ENCODE measurements around the gene CLCN2.

The CLCN2 gene

DNA sequence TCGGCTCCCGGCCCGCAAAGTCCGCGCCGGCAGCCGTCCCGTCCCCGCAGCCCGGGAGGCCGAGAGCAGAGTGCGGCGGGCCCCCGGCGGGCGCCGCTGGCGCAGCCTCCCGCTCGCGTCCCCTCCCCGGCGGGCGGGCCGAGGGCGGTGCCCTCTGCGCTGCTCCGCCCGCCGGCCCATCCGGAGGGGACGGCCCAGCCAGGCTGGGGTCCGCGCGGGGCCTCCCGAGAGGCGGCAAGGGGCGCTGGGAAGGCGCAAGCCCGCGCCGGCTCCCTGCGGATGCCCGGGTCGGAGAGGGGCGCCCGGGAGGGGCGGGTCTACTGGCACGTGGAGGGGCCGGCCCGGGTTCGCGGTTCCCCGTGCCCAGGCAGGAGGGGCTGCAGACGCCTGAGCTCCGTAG, at the start of gene CLCN2, which contains the start of gene POLR2H:
TSS of gene CLCN2 (minus strand) at position 74 of the 400 bp plus-strand sequence. CDS start 126 bp downstream, outside the sequence.
TSS of gene POLR2H (plus strand) at position 179 of the 400 bp plus-strand sequence. CDS start 1,783 bp downstream, outside the sequence.
- Mint-ChIP-seq H3K36me3 (ENCODE audit: low read depth) (peaks cover 27% of the 10 kb centered on the region), H3K27me3 (no peaks in the 10 kb centered on the region)

GRCh38 chr3:184409946-184410500, 48.6 kb upstream of the CLCN2 start:
- no peaks in the 10 kb centered on the region for H3K36me3 Mint-ChIP-seq (ENCODE audit: low read depth)

More for the DNA sequence above, at the start of gene CLCN2, which contains the start of gene POLR2H:
- Mint-ChIP-seq H3K4me1 (ENCODE audit: low read depth) (peaks cover 39% of the 10 kb centered on the region), H3K27ac (peak within 1 kb of the TSS; percentile 95), H3K9me3 (no peaks in the 10 kb centered on the region), H3K4me3 (peak within 1 kb of the TSS; percentile 99)

GRCh38 chr3:184409331-184409926, 48.0 kb upstream of the CLCN2 start:
- Mint-ChIP-seq H3K4me3 (no peak overlapping the region), H3K27ac (no peak overlapping the region), H3K27me3 (no peaks in the 10 kb centered on the region), H3K4me1 (ENCODE audit: low read depth) (no peaks in the 10 kb centered on the region), H3K36me3 (ENCODE audit: low read depth) (no peaks in the 10 kb centered on the region), H3K9me3 (no peaks in the 10 kb centered on the region)

More at GRCh38 chr3:184409946-184410500, 48.6 kb upstream of the CLCN2 start:
- Mint-ChIP-seq H3K4me3 (no peak overlapping the region), H3K4me1 (ENCODE audit: low read depth) (no peaks in the 10 kb centered on the region), H3K9me3 (no peaks in the 10 kb centered on the region), H3K27ac (no peak overlapping the region), H3K27me3 (no peaks in the 10 kb centered on the region)

GRCh38 chr3:184405075-184406030, 43.9 kb upstream of the CLCN2 start:
- H3K36me3 Mint-ChIP-seq (ENCODE audit: low read depth) = no peaks in the 10 kb centered on the region
- no peak overlapping the region for H3K4me3 Mint-ChIP-seq
- no peak overlapping the region for H3K27ac Mint-ChIP-seq
- H3K4me1 Mint-ChIP-seq (ENCODE audit: low read depth) = no peaks in the 10 kb centered on the region
- H3K9me3 Mint-ChIP-seq = no peaks in the 10 kb centered on the region
- H3K27me3 Mint-ChIP-seq = peaks cover 13% of the 10 kb centered on the region

DNA sequence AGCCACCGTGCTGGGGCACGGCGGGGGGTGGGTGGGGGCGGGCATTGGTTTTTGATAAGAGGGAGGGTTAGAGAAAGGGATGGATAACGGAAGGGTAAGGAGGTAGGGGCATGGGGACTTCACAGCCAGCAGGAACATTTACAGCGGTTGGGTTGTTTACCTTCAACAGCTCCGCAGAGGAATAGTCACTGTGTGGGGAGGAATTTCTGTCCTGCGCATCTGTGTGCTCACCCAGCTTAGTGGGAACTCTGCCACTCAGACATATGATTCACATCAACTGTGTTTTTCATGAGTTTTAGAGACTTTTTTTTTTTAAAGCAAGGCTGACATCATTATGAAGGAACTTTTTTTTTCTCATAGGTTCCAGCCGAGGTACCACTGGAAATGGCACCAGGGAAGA, 38.0 kb upstream of the CLCN2 start:
- Mint-ChIP-seq H3K27me3 (peaks cover 18% of the 10 kb centered on the region), H3K27ac (no peak overlapping the region), H3K4me3 (no peak overlapping the region)

GRCh38 chr3:184395320-184395660, 33.9 kb upstream of the CLCN2 start:
- no peak overlapping the region for H3K4me3 Mint-ChIP-seq
- peaks cover 17% of the 10 kb centered on the region for H3K27me3 Mint-ChIP-seq
- H3K27ac Mint-ChIP-seq = no peak overlapping the region
- H3K36me3 Mint-ChIP-seq (ENCODE audit: low read depth) = no peaks in the 10 kb centered on the region
- no peaks in the 10 kb centered on the region for H3K4me1 Mint-ChIP-seq (ENCODE audit: low read depth)
- H3K9me3 Mint-ChIP-seq = no peaks in the 10 kb centered on the region

More for the DNA sequence above, 38.0 kb upstream of the CLCN2 start:
- H3K36me3 Mint-ChIP-seq (ENCODE audit: low read depth) = no peaks in the 10 kb centered on the region
- H3K4me1 Mint-ChIP-seq (ENCODE audit: low read depth) = no peaks in the 10 kb centered on the region
- H3K9me3 Mint-ChIP-seq = no peaks in the 10 kb centered on the region

- no peaks in the 10 kb centered on the region for H3K9me3 Mint-ChIP-seq
- H3K4me1 Mint-ChIP-seq (ENCODE audit: low read depth) = no peaks in the 10 kb centered on the region
- peaks cover 21% of the 10 kb centered on the region for H3K27me3 Mint-ChIP-seq
- H3K27ac Mint-ChIP-seq = no peak overlapping the region
- H3K4me3 Mint-ChIP-seq = no peak overlapping the region
- H3K36me3 Mint-ChIP-seq (ENCODE audit: low read depth) = no peaks in the 10 kb centered on the region
These were observed 29.9 kb upstream of the CLCN2 start for GRCh38 chr3:184391266-184391665.

GRCh38 chr3:184389935-184390528, 28.6 kb upstream of the CLCN2 start:
- Mint-ChIP-seq H3K9me3 (no peaks in the 10 kb centered on the region), H3K36me3 (ENCODE audit: low read depth) (no peaks in the 10 kb centered on the region), H3K27me3 (peaks cover 25% of the 10 kb centered on the region), H3K4me1 (ENCODE audit: low read depth) (no peaks in the 10 kb centered on the region), H3K27ac (no peak overlapping the region), H3K4me3 (no peak overlapping the region)

DNA sequence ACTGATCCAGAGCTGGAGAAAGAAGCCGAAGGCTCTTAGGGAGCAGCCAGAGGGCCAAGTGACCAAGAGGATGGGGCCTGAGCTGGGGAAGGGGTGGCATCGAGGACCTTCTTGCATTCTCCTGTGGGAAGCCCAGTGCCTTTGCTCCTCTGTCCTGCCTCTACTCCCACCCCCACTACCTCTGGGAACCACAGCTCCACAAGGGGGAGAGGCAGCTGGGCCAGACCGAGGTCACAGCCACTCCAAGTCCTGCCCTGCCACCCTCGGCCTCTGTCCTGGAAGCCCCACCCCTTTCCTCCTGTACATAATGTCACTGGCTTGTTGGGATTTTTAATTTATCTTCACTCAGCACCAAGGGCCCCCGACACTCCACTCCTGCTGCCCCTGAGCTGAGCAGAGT, 28.0 kb upstream of the CLCN2 start:
- Mint-ChIP-seq H3K27me3 (peaks cover 25% of the 10 kb centered on the region), H3K4me3 (no peak overlapping the region), H3K36me3 (ENCODE audit: low read depth) (no peaks in the 10 kb centered on the region), H3K9me3 (no peaks in the 10 kb centered on the region), H3K27ac (no peak overlapping the region), H3K4me1 (ENCODE audit: low read depth) (no peaks in the 10 kb centered on the region)

DNA sequence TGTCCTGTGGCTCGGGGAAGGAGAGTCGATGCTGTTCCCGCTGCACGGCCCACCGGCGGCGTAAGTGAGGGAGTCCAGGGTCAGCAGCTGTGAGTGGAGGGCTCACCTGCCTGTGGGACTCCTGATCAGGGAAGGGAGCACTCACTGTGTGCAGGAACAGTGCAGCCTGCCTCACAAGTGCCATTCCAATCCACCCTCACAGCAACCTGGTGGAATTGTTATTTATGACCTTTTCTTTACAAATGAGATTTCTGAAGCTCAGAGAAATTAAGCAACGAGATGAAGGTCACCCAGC, 27.5 kb upstream of the CLCN2 start:
- Mint-ChIP-seq H3K9me3 (no peaks in the 10 kb centered on the region), H3K4me3 (no peak overlapping the region)

DNA sequence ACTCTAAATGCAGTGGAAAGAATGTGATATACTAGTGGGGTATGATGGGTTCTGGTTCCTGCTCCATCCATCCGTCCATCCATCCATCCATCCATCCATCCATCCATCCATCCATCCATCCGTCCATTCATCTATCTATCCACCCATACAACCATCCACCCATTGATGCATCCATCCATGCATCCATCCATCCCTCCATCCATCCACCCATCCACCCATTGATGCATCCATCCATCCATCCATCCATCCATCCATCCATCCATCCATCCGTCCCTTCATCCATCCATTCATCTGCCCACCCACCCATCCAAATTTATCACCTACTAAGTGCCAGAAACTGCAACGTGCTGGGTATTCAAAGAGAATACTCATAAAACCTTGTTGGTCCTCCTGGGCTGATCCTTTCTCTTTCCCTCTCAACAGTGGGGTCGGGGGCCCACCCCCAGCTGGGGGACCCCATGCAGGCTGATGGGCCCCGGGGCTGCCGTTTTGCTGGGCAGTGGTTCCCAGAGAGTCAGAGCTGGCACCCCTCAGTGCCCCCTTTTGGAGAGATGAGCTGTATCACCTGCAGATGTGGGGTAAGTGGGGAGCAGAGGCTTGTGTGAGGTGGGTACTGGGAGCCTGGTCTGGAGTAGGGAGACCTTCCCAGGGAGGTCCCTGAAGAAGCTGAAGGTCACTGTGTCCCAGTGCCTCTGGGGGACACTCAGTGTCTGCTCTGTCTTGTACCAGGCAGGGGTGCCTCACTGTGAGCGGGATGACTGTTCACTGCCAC, 26.9 kb upstream of the CLCN2 start:
- H3K27me3 Mint-ChIP-seq = peaks cover 32% of the 10 kb centered on the region
- peak overlapping the region; percentile 40 for H3K27ac Mint-ChIP-seq
- no peak overlapping the region for H3K4me3 Mint-ChIP-seq
- H3K9me3 Mint-ChIP-seq = no peaks in the 10 kb centered on the region
- H3K4me1 Mint-ChIP-seq (ENCODE audit: low read depth) = no peaks in the 10 kb centered on the region
- H3K36me3 Mint-ChIP-seq (ENCODE audit: low read depth) = no peaks in the 10 kb centered on the region

More for the DNA sequence above, 27.5 kb upstream of the CLCN2 start:
- Mint-ChIP-seq H3K4me1 (ENCODE audit: low read depth) (no peaks in the 10 kb centered on the region), H3K27ac (no peak overlapping the region), H3K36me3 (ENCODE audit: low read depth) (no peaks in the 10 kb centered on the region), H3K27me3 (peaks cover 29% of the 10 kb centered on the region)

GRCh38 chr3:184387174-184387714, 25.8 kb upstream of the CLCN2 start:
- Mint-ChIP-seq H3K4me1 (ENCODE audit: low read depth) (no peaks in the 10 kb centered on the region), H3K27me3 (peaks cover 41% of the 10 kb centered on the region), H3K36me3 (ENCODE audit: low read depth) (no peaks in the 10 kb centered on the region), H3K27ac (no peak overlapping the region), H3K4me3 (no peak overlapping the region), H3K9me3 (no peaks in the 10 kb centered on the region)

DNA sequence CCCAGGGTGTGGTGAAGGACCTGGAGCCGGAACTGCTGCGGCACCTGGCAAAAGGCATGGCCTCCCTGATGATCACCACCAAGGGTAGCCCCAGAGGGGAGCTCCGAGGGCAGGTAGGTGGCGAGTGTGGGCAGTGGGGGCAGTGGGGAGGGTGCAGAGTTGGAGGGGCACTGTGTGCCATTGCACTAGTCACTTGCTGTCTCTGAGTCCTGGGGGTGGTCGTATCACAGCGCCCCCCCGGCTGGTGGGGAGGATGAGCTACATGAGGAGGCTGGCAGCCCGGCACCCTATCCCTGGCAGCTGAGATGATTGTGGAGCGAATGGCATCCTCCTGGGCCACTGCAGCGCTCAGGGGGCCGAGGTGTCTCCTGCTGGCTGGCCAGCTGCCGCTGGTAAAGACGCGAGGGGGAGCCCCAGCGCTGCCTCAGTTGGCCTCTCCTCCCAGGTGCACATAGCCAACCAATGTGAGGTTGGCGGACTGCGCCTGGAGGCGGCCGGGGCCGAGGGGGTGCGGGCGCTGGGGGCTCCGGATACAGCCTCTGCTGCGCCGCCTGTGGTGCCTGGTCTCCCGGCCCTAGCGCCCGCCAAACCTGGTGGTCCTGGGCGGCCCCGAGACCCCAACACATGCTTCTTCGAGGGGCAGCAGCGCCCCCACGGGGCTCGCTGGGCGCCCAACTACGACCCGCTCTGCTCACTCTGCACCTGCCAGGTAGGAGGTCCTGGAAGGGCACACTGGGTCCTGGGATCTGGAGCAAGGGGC, 24.8 kb upstream of the CLCN2 start:
- H3K27ac Mint-ChIP-seq = no peak overlapping the region
- H3K9me3 Mint-ChIP-seq = no peaks in the 10 kb centered on the region
- peaks cover 47% of the 10 kb centered on the region for H3K27me3 Mint-ChIP-seq
- no peak overlapping the region for H3K4me3 Mint-ChIP-seq
- H3K4me1 Mint-ChIP-seq (ENCODE audit: low read depth) = no peaks in the 10 kb centered on the region
- H3K36me3 Mint-ChIP-seq (ENCODE audit: low read depth) = no peaks in the 10 kb centered on the region
